ENCODE data around the gene RGS3. TPM values are rescaled to one million over a fixed set of nuclear protein-coding genes. Genes with fewer than 3 reads are reported as not detected.
A peak's percentile ranks its signal among the peaks of the same experiment; 100 is the strongest.

RGS3 gene
- total RNA-seq, 4 donors from 2014 or later = 11.0 to 18.8 (median 16.0) TPM

GRCh38 chr9:113645227-113645977 lies 181.9 kb downstream of the RGS3 start:
- 91% methylated on average over 15 of the region's 15 CpGs for WGBS
- Histone ChIP-seq H3K36me3 (no peaks in the 10 kb centered on the region), H3K27ac (no peak overlapping the region), H3K4me1 (peaks cover 10% of the 10 kb centered on the region), H3K9me3 (no peaks in the 10 kb centered on the region), H3K4me3 (no peak overlapping the region), H3K27me3 (no peaks in the 10 kb centered on the region)
- no peak for TF ChIP-seq POLR2A (IDR thresholded peaks at IDR 0.05)
- TF ChIP-seq EP300 (IDR thresholded peaks at IDR 0.05) = no peak
- TF ChIP-seq POLR2AphosphoS5 (IDR thresholded peaks at IDR 0.05) = no peak
- TF ChIP-seq, protein P1, sequence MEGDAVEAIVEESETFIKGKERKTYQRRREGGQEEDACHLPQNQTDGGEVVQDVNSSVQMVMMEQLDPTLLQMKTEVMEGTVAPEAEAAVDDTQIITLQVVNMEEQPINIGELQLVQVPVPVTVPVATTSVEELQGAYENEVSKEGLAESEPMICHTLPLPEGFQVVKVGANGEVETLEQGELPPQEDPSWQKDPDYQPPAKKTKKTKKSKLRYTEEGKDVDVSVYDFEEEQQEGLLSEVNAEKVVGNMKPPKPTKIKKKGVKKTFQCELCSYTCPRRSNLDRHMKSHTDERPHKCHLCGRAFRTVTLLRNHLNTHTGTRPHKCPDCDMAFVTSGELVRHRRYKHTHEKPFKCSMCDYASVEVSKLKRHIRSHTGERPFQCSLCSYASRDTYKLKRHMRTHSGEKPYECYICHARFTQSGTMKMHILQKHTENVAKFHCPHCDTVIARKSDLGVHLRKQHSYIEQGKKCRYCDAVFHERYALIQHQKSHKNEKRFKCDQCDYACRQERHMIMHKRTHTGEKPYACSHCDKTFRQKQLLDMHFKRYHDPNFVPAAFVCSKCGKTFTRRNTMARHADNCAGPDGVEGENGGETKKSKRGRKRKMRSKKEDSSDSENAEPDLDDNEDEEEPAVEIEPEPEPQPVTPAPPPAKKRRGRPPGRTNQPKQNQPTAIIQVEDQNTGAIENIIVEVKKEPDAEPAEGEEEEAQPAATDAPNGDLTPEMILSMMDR (IDR thresholded peaks at IDR 0.05) = no peak
- peak; percentile 21 to 58 for DNase-seq (ENCODE audit: low spot score in 2 of 2)

DNA sequence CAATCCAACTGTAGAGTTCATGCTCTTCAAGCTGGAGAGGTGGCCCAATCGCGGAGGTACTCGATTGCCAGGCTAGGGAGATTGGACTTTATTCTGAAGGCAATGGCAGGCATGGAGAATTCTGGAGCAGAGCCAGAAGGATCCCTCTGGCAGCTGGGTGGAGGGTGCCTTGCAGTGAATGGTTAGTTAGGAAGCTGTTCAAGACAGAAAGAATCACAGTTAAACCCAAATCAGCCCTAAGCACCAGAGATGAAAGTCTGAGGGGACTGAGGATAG lies 182.4 kb downstream of the RGS3 start:
- H3K9me3 ChIP-seq = no peaks in the 10 kb centered on the region
- WGBS = 86% methylated on average over 3 of the region's 3 CpGs
- peak; percentile 5 to 21 for DNase-seq (ENCODE audit: low spot score in 2 of 2)

DNA sequence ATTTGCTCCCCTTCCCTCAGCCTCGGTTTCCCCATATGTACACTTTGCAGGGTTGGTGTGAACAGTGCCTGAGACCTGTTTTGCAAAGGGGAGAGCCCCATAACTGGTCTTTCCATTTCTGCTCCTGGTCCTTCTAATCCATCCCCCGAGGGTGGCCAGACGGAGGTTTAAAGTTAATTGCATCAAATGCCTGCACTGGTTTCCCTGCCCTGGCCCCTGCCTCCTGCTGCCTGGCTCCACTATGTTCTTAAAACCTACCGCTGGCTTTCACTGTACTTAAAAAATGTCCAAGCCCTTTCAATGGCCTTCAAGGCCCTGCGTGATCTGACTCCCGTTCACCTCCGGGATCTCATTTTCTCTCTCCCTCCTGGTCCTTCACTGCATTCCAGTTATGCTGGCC lies 183.0 kb downstream of the RGS3 start:
- Histone ChIP-seq H3K9me3 (no peaks in the 10 kb centered on the region), H3K27ac (no peak overlapping the region)
- WGBS = 92% methylated on average over 7 of the region's 7 CpGs

More for the DNA sequence above, 182.4 kb downstream of the RGS3 start:
- H3K4me3 ChIP-seq = no peak overlapping the region
- H3K4me1 ChIP-seq = peaks cover 10% of the 10 kb centered on the region
- no peak for TF ChIP-seq EP300 (IDR thresholded peaks at IDR 0.05)
- TF ChIP-seq POLR2AphosphoS5 (IDR thresholded peaks at IDR 0.05) = no peak
- no peak for TF ChIP-seq POLR2A (IDR thresholded peaks at IDR 0.05)
- TF ChIP-seq, protein P1 (IDR thresholded peaks at IDR 0.05) = no peak
- H3K27ac ChIP-seq = no peak overlapping the region
- no peaks in the 10 kb centered on the region for H3K27me3 ChIP-seq
- no peaks in the 10 kb centered on the region for H3K36me3 ChIP-seq

More for the DNA sequence above, 183.0 kb downstream of the RGS3 start:
- Histone ChIP-seq H3K4me3 (no peak overlapping the region), H3K4me1 (peaks cover 10% of the 10 kb centered on the region), H3K36me3 (no peaks in the 10 kb centered on the region), H3K27me3 (no peaks in the 10 kb centered on the region)
- TF ChIP-seq POLR2A (IDR thresholded peaks at IDR 0.05) (no peak), EP300 (IDR thresholded peaks at IDR 0.05) (no peak), POLR2AphosphoS5 (IDR thresholded peaks at IDR 0.05) (no peak)
- TF ChIP-seq, protein P1 (IDR thresholded peaks at IDR 0.05) = no peak
- DNase-seq (ENCODE audit: low spot score in 2 of 2) = peak; percentile 16 to 31

Other genes with a start within 250 kb of the RGS3 start
- 10 to 100 TPM; 26.2 to 45.7 (median 30.5) TPM for gene FKBP15, start 242.4 kb upstream of the RGS3 start, total RNA-seq
- gene SLC31A1, start 242.2 kb upstream of the RGS3 start, total RNA-seq = 10 to 100 TPM; 17.1 to 46.3 (median 27.2) TPM
- 10 to 100 TPM; 18.8 to 21.9 (median 20.4) TPM for gene CDC26, start 188.2 kb upstream of the RGS3 start, total RNA-seq
- 10 to 100 TPM; 13.6 to 21.3 (median 17.6) TPM for gene PRPF4, start 188.1 kb upstream of the RGS3 start, total RNA-seq
- gene RNF183, start 160.4 kb upstream of the RGS3 start, total RNA-seq = 1 to 10 TPM in 1 of 4 donors, not detected in 3; 2.0 TPM
- 1 to 10 TPM; 1.2 to 3.5 (median 1.7) TPM for gene WDR31, start 123.5 kb upstream of the RGS3 start, total RNA-seq
- gene BSPRY, start 114.2 kb upstream of the RGS3 start, total RNA-seq = 10 to 100 TPM in 3 of 4 donors, 1 to 10 TPM in 1; 8.3 to 37.3 (median 30.8) TPM
- 10 to 100 TPM; 24.9 to 69.0 (median 58.6) TPM for gene HDHD3, start 86.7 kb upstream of the RGS3 start, total RNA-seq
- 10 to 100 TPM; 47.1 to 66.6 (median 53.6) TPM for gene ALAD, start 62.4 kb upstream of the RGS3 start, total RNA-seq
- gene POLE3, start 53.1 kb upstream of the RGS3 start, total RNA-seq = 10 to 100 TPM; 32.6 to 52.6 (median 36.6) TPM
- 1 to 10 TPM in 3 of 4 donors, under 1 TPM in 1; 0.57 to 2.2 (median 2.1) TPM for gene C9orf43, start 53.0 kb upstream of the RGS3 start, total RNA-seq